ENCODE measurements around the gene OR5H2.

DNA sequence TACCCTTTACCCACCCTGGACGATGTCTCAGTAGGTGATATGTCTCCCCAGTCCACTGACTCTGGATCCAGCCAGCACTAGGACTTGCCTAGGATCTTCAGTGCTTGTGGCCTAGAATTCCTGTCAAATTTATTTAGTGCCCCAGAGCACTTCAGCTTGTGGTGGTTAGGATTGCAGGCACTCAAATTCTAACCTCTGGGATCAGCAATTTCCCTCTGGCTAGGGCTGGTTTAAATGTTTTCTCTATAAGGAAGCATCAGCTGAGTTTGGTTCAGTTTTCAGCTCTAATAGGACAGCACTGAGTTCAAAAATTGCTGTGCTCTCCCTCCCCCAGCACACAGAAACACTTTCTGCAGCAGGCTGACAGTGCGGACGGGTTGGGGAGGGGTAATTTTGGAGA lies 10.2 kb upstream of the OR5H2 start:
- TF ChIP-seq, protein P1, sequence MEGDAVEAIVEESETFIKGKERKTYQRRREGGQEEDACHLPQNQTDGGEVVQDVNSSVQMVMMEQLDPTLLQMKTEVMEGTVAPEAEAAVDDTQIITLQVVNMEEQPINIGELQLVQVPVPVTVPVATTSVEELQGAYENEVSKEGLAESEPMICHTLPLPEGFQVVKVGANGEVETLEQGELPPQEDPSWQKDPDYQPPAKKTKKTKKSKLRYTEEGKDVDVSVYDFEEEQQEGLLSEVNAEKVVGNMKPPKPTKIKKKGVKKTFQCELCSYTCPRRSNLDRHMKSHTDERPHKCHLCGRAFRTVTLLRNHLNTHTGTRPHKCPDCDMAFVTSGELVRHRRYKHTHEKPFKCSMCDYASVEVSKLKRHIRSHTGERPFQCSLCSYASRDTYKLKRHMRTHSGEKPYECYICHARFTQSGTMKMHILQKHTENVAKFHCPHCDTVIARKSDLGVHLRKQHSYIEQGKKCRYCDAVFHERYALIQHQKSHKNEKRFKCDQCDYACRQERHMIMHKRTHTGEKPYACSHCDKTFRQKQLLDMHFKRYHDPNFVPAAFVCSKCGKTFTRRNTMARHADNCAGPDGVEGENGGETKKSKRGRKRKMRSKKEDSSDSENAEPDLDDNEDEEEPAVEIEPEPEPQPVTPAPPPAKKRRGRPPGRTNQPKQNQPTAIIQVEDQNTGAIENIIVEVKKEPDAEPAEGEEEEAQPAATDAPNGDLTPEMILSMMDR (IDR thresholded peaks at IDR 0.05): no peak
- TF ChIP-seq POLR2A (IDR thresholded peaks at IDR 0.05): no peak

Measured in esophagus squamous epithelium (tissue), 4 donors.